Renal cortex interstitium (tissue), 15 donors: ENCODE measurements around the gene ADGRG6. TPM values are rescaled to one million over a fixed set of nuclear protein-coding genes. Genes with fewer than 3 reads are reported as not detected.
"Not testable (repeated sequence)": the region's sequence is repeated elsewhere in the genome, so short reads cannot be mapped to it uniquely, and the experiment has no call there.

Experiments used
- DNase-seq, 11 donors: peaks; one replicate each; pipeline ENCODE4 v3.0.0-alpha.2; 2013; ENCODE audit warnings: low read depth in 9 of 11, low spot score in 4 of 11; ENCODE audit errors: extremely low read depth in 1 of 11
- long read RNA-seq, 16 experiments: transcript quantifications; one replicate each; lab custom pipeline, GENCODE V29; 2026
- polyA plus RNA-seq, 3 donors: library from polyadenylated mRNA; unstranded; fragments of 120-200 nt; gene quantifications; one replicate each; pipeline ENCODE4 v1.2.1, GENCODE V29; 2013; ENCODE audit not compliant: insufficient read length in 3 of 3

The ADGRG6 gene
- 10 to 100 TPM; 24.1 to 28.4 (median 27.4) TPM for polyA plus RNA-seq
- long read RNA-seq, donor 1: 0 reads
- long read RNA-seq, donor 2, partial matches to known transcripts: 0 of 1 reads
- long read RNA-seq, donor 2, other reads (novel, unspliced or antisense): 0 of 1 reads
- long read RNA-seq, donor 3, full-length matches to known transcripts: 4 of 4 reads
- long read RNA-seq, donor 3, partial matches to known transcripts: 0 of 4 reads
- long read RNA-seq, donor 3, other reads (novel, unspliced or antisense): 0 of 4 reads
- long read RNA-seq, donor 4, full-length matches to known transcripts: 2 of 7 reads
- long read RNA-seq, donor 4, partial matches to known transcripts: 5 of 7 reads
- long read RNA-seq, donor 4, other reads (novel, unspliced or antisense): 0 of 7 reads
- long read RNA-seq, donor 5: 0 reads
- long read RNA-seq, donor 6, partial matches to known transcripts: 0 of 3 reads
- long read RNA-seq, donor 6, other reads (novel, unspliced or antisense): 0 of 3 reads
- long read RNA-seq, donor 7, partial matches to known transcripts: 0 of 3 reads
- long read RNA-seq, donor 7, other reads (novel, unspliced or antisense): 0 of 3 reads
- long read RNA-seq, donor 8: 0 reads
- long read RNA-seq, donor 9, partial matches to known transcripts: 6 of 9 reads
- long read RNA-seq, donor 9, other reads (novel, unspliced or antisense): 0 of 9 reads
- long read RNA-seq, donor 10, partial matches to known transcripts: 73 of 74 reads
- long read RNA-seq, donor 10, other reads (novel, unspliced or antisense): 0 of 74 reads
- long read RNA-seq, donor 11, partial matches to known transcripts: 0 of 2 reads
- long read RNA-seq, donor 11, other reads (novel, unspliced or antisense): 0 of 2 reads
- long read RNA-seq, donor 12, partial matches to known transcripts: 0 of 3 reads
- long read RNA-seq, donor 12, other reads (novel, unspliced or antisense): 0 of 3 reads
- long read RNA-seq, donor 13: 0 reads
- long read RNA-seq, donor 14, partial matches to known transcripts: 5 of 7 reads
- long read RNA-seq, donor 14, other reads (novel, unspliced or antisense): 0 of 7 reads
- long read RNA-seq, donor 15: 0 reads
- long read RNA-seq, donor 16, full-length matches to known transcripts: 8 of 31 reads
- long read RNA-seq, donor 16, partial matches to known transcripts: 23 of 31 reads
- long read RNA-seq, donor 16, other reads (novel, unspliced or antisense): 0 of 31 reads

GRCh38 chr6:142301651-142302391, at the start of gene ADGRG6:
Gene ADGRG6, plus strand, starts transcription at chr6:142302007. Its CDS starts 323 bp downstream, at chr6:142302330.
- DNase-seq: peak in 7 of 11 donors; percentile 20 to 42 (median 32)

- peak in 1 of 11 donors; percentile 3 for DNase-seq
Observed at GRCh38 chr6:142254513-142254912, 47.3 kb upstream of the ADGRG6 start.

GRCh38 chr6:142255785-142256184, 46.0 kb upstream of the ADGRG6 start:
- DNase-seq: no peak

GRCh38 chr6:142258305-142258704, 43.5 kb upstream of the ADGRG6 start:
- no peak for DNase-seq

GRCh38 chr6:142258757-142259156, 43.0 kb upstream of the ADGRG6 start:
- no peak for DNase-seq

GRCh38 chr6:142260748-142261147, 41.1 kb upstream of the ADGRG6 start:
- no peak for DNase-seq

GRCh38 chr6:142262231-142262630, 39.6 kb upstream of the ADGRG6 start:
- no peak for DNase-seq

- DNase-seq: no peak
Observed at GRCh38 chr6:142265476-142265875, 36.3 kb upstream of the ADGRG6 start.

- no peak for DNase-seq
Observed at GRCh38 chr6:142266060-142266459, 35.7 kb upstream of the ADGRG6 start.

- no peak for DNase-seq
Observed at GRCh38 chr6:142271476-142271875, 30.3 kb upstream of the ADGRG6 start.

GRCh38 chr6:142274656-142275055, 27.2 kb upstream of the ADGRG6 start:
- DNase-seq: no peak

GRCh38 chr6:142275236-142276006, 26.4 kb upstream of the ADGRG6 start:
- DNase-seq: peak in 5 of 11 donors; percentile 1 to 27 (median 6)

GRCh38 chr6:142276256-142276655, 25.6 kb upstream of the ADGRG6 start:
- DNase-seq: no peak

GRCh38 chr6:142279350-142280180, 22.2 kb upstream of the ADGRG6 start:
- DNase-seq: no peak

- no peak for DNase-seq
Observed at GRCh38 chr6:142280265-142280664, 21.5 kb upstream of the ADGRG6 start.

- DNase-seq: no peak
Observed at GRCh38 chr6:142280927-142281326, 20.9 kb upstream of the ADGRG6 start.

- not testable (repeated sequence) for DNase-seq
Observed at GRCh38 chr6:142283138-142283537, 18.7 kb upstream of the ADGRG6 start.
